SK-N-SH (cell line): ENCODE measurements around the gene KLHL17. TPM values are rescaled to one million over a fixed set of nuclear protein-coding genes. Genes with fewer than 3 reads are reported as not detected.
A peak's percentile ranks its signal among the peaks of the same experiment; 100 is the strongest.

Source experiments
- CTCF ChIA-PET: fragments of 300-600, 350-600 bp; formaldehyde crosslinking; extraction: SDS; loops from one replicate; lab custom pipeline; 2021; lab: Yijun Ruan, JAX
- POLR2A ChIA-PET: fragments of 350-600 bp; sonication (Branson Sonifier 250); formaldehyde crosslinking; extraction: SDS; loops from one replicate; lab custom pipeline; 2020; ENCODE audit warnings: antibody characterized with exemption, inconsistent platforms; lab: Yijun Ruan, JAX
- DNase-seq: peaks from one replicate; pipeline ENCODE4 v3.0.0; 2012
- H2AFZ ChIP-seq: fragments of 200-600 bp; sonication (generic); 2 replicates; pipeline ENCODE4 v1.8.1; 2016; ENCODE audit warnings: antibody characterized with exemption, mild to moderate bottlenecking, low read depth
- H3F3A ChIP-seq: fragments of 200-600 bp; sonication (generic); replicated peaks from 2 replicates; pipeline ENCODE3; 2016; ENCODE audit warnings: antibody characterized with exemption, mild to moderate bottlenecking; ENCODE audit not compliant: insufficient read depth
- H3K27ac ChIP-seq, 2 experiments: fragments of 200-500 bp in 1 of 2; fragments of 200-600 bp in 1 of 2; sonication (Bioruptor generic) in 1 of 2; sonication (generic), shearing (Covaris generic) in 1 of 2; 2 replicates each; pipeline versions ENCODE4 v1.5.1 to v1.6.1; 2014 to 2016; ENCODE audit warnings: low read depth in 2 of 2, inconsistent platforms in 1 of 2, low read length in 1 of 2, mild to moderate bottlenecking in 1 of 2, mixed read lengths in 1 of 2
- H3K27me3 ChIP-seq: fragments of 200-600 bp; sonication (generic), shearing (Covaris generic); 2 replicates; pipeline ENCODE4 v1.6.1; 2016; ENCODE audit warnings: mixed run types; ENCODE audit not compliant: insufficient read depth
- H3K36me3 ChIP-seq, 2 experiments: fragments of 200-500 bp in 1 of 2; fragments of 200-600 bp in 1 of 2; sonication (Bioruptor generic) in 1 of 2; sonication (generic) in 1 of 2; replicated peaks in 1 of 2; 2 replicates each; pipeline versions ENCODE3 to v1.5.1; 2014 to 2016; ENCODE audit warnings: low read length in 1 of 2, mild to moderate bottlenecking in 1 of 2; ENCODE audit not compliant: insufficient read depth in 2 of 2, control insufficient read depth in 1 of 2
- H3K4me1 ChIP-seq, 2 experiments: fragments of 200-500 bp in 1 of 2; fragments of 200-600 bp in 1 of 2; sonication (Bioruptor generic) in 1 of 2; sonication (generic), shearing (Covaris generic) in 1 of 2; 2 replicates each; pipeline versions ENCODE4 v1.5.1 to v1.6.1; 2014 to 2016; ENCODE audit warnings: low read depth in 1 of 2, low read length in 1 of 2, mixed run types in 1 of 2; ENCODE audit not compliant: insufficient read depth in 2 of 2, control insufficient read depth in 1 of 2
- H3K4me2 ChIP-seq: fragments of 200-600 bp; sonication (generic), shearing (Covaris generic); 2 replicates; pipeline ENCODE4 v1.6.1; 2017; ENCODE audit warnings: mixed run types
- H3K4me3 ChIP-seq, 2 experiments: fragments of 200-500 bp in 1 of 2; fragments of 200-600 bp in 1 of 2; sonication (Bioruptor generic) in 1 of 2; sonication (generic), shearing (Covaris generic) in 1 of 2; 2 replicates each; pipeline versions ENCODE4 v1.5.1 to v1.8.1; 2014 to 2016; ENCODE audit warnings: low read depth in 2 of 2, inconsistent platforms in 1 of 2, low read length in 1 of 2, mild to moderate bottlenecking in 1 of 2, mixed read lengths in 1 of 2, moderate library complexity in 1 of 2
- H3K79me2 ChIP-seq: fragments of 200-600 bp; sonication (generic); 2 replicates; pipeline ENCODE4 v1.8.1; 2017; ENCODE audit warnings: mild to moderate bottlenecking; ENCODE audit not compliant: insufficient read depth
- H3K9ac ChIP-seq: fragments of 200-600 bp; sonication (generic); 2 replicates; pipeline ENCODE4 v1.6.1; 2017; ENCODE audit warnings: mixed run types
- H3K9me2 ChIP-seq: fragments of 200-600 bp; sonication (generic); 2 replicates; pipeline ENCODE4 v1.6.1; 2017; ENCODE audit warnings: mixed run types
- H3K9me3 ChIP-seq: fragments of 200-600 bp; sonication (generic); 2 replicates; pipeline ENCODE4 v1.6.1; 2017; ENCODE audit warnings: mixed run types, mild to moderate bottlenecking, moderate library complexity
- H4K20me1 ChIP-seq: fragments of 200-600 bp; sonication (generic); 2 replicates; pipeline ENCODE4 v1.6.1; 2017; ENCODE audit warnings: mild to moderate bottlenecking, mixed run types; ENCODE audit not compliant: insufficient read depth
- CHD2 ChIP-seq: fragments of 150-350 bp; IDR thresholded peaks from 2 replicates; pipeline ENCODE4 v1.6.1; 2018; ENCODE audit warnings: low read length; ENCODE audit not compliant: partially characterized antibody
- CTCF ChIP-seq: fragments of 200-600 bp; sonication (generic); IDR thresholded peaks from 2 replicates; pipeline ENCODE4 v1.6.1; 2017; ENCODE audit warnings: antibody characterized with exemption, mild to moderate bottlenecking, moderate library complexity
- EZH2phosphoT487 ChIP-seq: fragments of 200-600 bp; sonication (generic); IDR thresholded peaks from 2 replicates; pipeline ENCODE4 v1.6.1; 2017; ENCODE audit warnings: low read depth, mixed run types, mild to moderate bottlenecking, antibody characterized with exemption, moderate library complexity, borderline replicate concordance
- GABPA ChIP-seq: IDR thresholded peaks from 2 replicates; pipeline ENCODE4 v1.4.0; 2012; ENCODE audit warnings: low read depth, mild to moderate bottlenecking
- GATA2 ChIP-seq: sonication (generic); formaldehyde crosslinking; IDR thresholded peaks from 2 replicates; pipeline ENCODE4 v1.5.0; 2020; ENCODE audit warnings: mild to moderate bottlenecking, missing genetic modification reagents
- IRF3 ChIP-seq: fragments of 150-350 bp; IDR thresholded peaks from 2 replicates; pipeline ENCODE4 v1.6.1; 2016; ENCODE audit warnings: mild to moderate bottlenecking, low read depth, low read length
- JUND ChIP-seq: IDR thresholded peaks from 2 replicates; pipeline ENCODE4 v1.4.0; 2012
- MAX ChIP-seq: IDR thresholded peaks from 2 replicates; pipeline ENCODE4 v1.4.0; 2012; ENCODE audit warnings: low read depth
- MXI1 ChIP-seq: IDR thresholded peaks from 2 replicates; pipeline ENCODE4 v1.6.1; 2012; ENCODE audit warnings: mild to moderate bottlenecking, low read depth, low read length, improper control_type of control experiment
- RAD21 ChIP-seq: IDR thresholded peaks from 2 replicates; pipeline ENCODE4 v1.6.1; 2012; ENCODE audit warnings: mild to moderate bottlenecking, low read length
- REST ChIP-seq: IDR thresholded peaks from 2 replicates; pipeline ENCODE4 v1.6.1; 2012; ENCODE audit warnings: mild to moderate bottlenecking, low read depth, low read length, moderate library complexity
- SIN3A ChIP-seq: IDR thresholded peaks from 2 replicates; pipeline ENCODE4 v1.6.1; 2012; ENCODE audit warnings: low read depth, mild to moderate bottlenecking, low read length, moderate library complexity, borderline replicate concordance
- SMC3 ChIP-seq: IDR thresholded peaks from 2 replicates; pipeline ENCODE4 v1.6.1; 2012; ENCODE audit warnings: low read depth, low read length, improper control_type of control experiment
- TAF1 ChIP-seq: IDR thresholded peaks from 2 replicates; pipeline ENCODE4 v1.6.1; 2012; ENCODE audit warnings: low read depth, mild to moderate bottlenecking, low read length, moderate library complexity, borderline replicate concordance
- YY1 ChIP-seq: IDR thresholded peaks from 2 replicates; pipeline ENCODE4 v1.4.0; 2012; ENCODE audit warnings: low read depth, mild to moderate bottlenecking
- ZBTB33 ChIP-seq: IDR thresholded peaks from 2 replicates; pipeline ENCODE4 v1.4.0; 2012; ENCODE audit warnings: low read depth, borderline replicate concordance
- WGBS: methylation state at CpG from one replicate; pipeline ENCODE4 v1.1.6; 2017; ENCODE audit warnings: low lambda C conversion rate; 5-methylcytosine and 5-hydroxymethylcytosine counted together
- polyA plus RNA-seq, 3 experiments: library from polyadenylated mRNA; depleted of rRNA; stranded (reverse); fragments of >200 nt; gene quantifications; 2 replicates each; pipeline ENCODE4 v1.2.3, GENCODE V29; 2012

KLHL17 gene
- polyA plus RNA-seq, 1 of the 3 experiments (the other 2 are of a cell fraction) = 27.3 TPM

- H3K9me2 ChIP-seq = no peaks in the 10 kb centered on the region
- TF ChIP-seq YY1 = no peak
- TF ChIP-seq CHD2 = no peak
- TF ChIP-seq TAF1 = no peak
- no peak for TF ChIP-seq MXI1
- no peak for TF ChIP-seq EZH2phosphoT487
- no peak for TF ChIP-seq MAX
- no peak for TF ChIP-seq SIN3A
- no peak for TF ChIP-seq RAD21
- TF ChIP-seq ZBTB33 = no peak
- no peak for TF ChIP-seq IRF3
- no peak for TF ChIP-seq REST
- no peak for TF ChIP-seq SMC3
- TF ChIP-seq GATA2 (CRISPR knock-in tag) = no peak
- no peak for TF ChIP-seq CTCF
- no peak for TF ChIP-seq JUND
- no peak for TF ChIP-seq GABPA
- 70% methylated on average over 3 of the region's 35 CpGs for WGBS
- H2AFZ ChIP-seq = no peak overlapping the region
- no peak overlapping the region for H3K9ac ChIP-seq
- H3K4me3 ChIP-seq = no peak overlapping the region
- H3K36me3 ChIP-seq = no peaks in the 10 kb centered on the region
- ChIA-PET CTCF (interaction anchor here (0.5 to 9.1 kb wide), 19 partner anchors 9 to 311 kb away, joined by 3 to 246 read pairs (median 4); partner anchors contain the start of gene HES4), POLR2A (interaction anchor here (0.5 kb wide), 1 partner anchor 160 kb away, joined by 3 read pairs; no protein-coding TSS in a partner anchor)
- peaks cover 10% of the 10 kb centered on the region; the same call in 1 of the 2 replicates for H3K27me3 ChIP-seq
- no peak overlapping the region; a peak in 1 of 4 replicates for H3K27ac ChIP-seq
- H3F3A ChIP-seq = peaks cover under 1% of the 10 kb centered on the region
- peaks cover 0 to 16% of the 10 kb centered on the region in 2 experiments; a peak in 1 of 4 replicates for H3K4me1 ChIP-seq
- H3K9me3 ChIP-seq = no peaks in the 10 kb centered on the region
- DNase-seq = peak; percentile 73
- H3K79me2 ChIP-seq = no peaks in the 10 kb centered on the region
- H4K20me1 ChIP-seq = no peaks in the 10 kb centered on the region
- no peak overlapping the region for H3K4me2 ChIP-seq
Observed at GRCh38 chr1:980602-981395, 20.4 kb downstream of the KLHL17 start.
